Loucy (cell line): ENCODE measurements around the gene MIF4GD.
"Not testable (repeated sequence)": the region's sequence is repeated elsewhere in the genome, so short reads cannot be mapped to it uniquely, and the experiment has no call there.

Experiments used
- H2AFZ ChIP-seq: fragments of 200-600 bp; sonication (generic); 2 replicates; pipeline ENCODE4 v1.6.0; 2016; ENCODE audit warnings: antibody characterized with exemption, mild to moderate bottlenecking, low read length, moderate library complexity
- H3F3A ChIP-seq: fragments of 200-600 bp; 2 replicates; pipeline ENCODE4 v1.6.0; 2016; ENCODE audit warnings: antibody characterized with exemption, low read depth, mild to moderate bottlenecking
- H3K27me3 ChIP-seq: fragments of 200-600 bp; sonication (generic); 2 replicates; pipeline ENCODE4 v1.6.1; 2014; ENCODE audit warnings: low read length, mild to moderate bottlenecking; ENCODE audit not compliant: insufficient read depth, poor library complexity, severe bottlenecking
- H3K36me3 ChIP-seq: fragments of 200-600 bp; sonication (generic); 2 replicates; pipeline ENCODE4 v1.6.1; 2016; ENCODE audit warnings: low read length; ENCODE audit not compliant: insufficient read depth
- H3K4me1 ChIP-seq: fragments of 200-600 bp; sonication (generic); 2 replicates; pipeline ENCODE4 v1.5.1; 2014; ENCODE audit warnings: low read length, mild to moderate bottlenecking; ENCODE audit not compliant: insufficient read depth, poor library complexity, severe bottlenecking
- H3K4me2 ChIP-seq: fragments of 200-600 bp; sonication (generic); 2 replicates; pipeline ENCODE4 v1.6.0; 2014; ENCODE audit warnings: antibody characterized with exemption, low read length, low read depth, mild to moderate bottlenecking; ENCODE audit not compliant: poor library complexity, severe bottlenecking
- H3K4me3 ChIP-seq: fragments of 200-600 bp; sonication (generic); 2 replicates; pipeline ENCODE4 v1.5.1; 2014; ENCODE audit warnings: low read length, mild to moderate bottlenecking, mixed read lengths; ENCODE audit not compliant: poor library complexity, severe bottlenecking
- H3K79me2 ChIP-seq: fragments of 200-600 bp; sonication (generic); 2 replicates; pipeline ENCODE4 v1.6.1; 2014; ENCODE audit warnings: low read length; ENCODE audit not compliant: insufficient read depth
- H3K9ac ChIP-seq: fragments of 200-600 bp; sonication (generic); 2 replicates; pipeline ENCODE4 v1.6.0; 2014; ENCODE audit warnings: mild to moderate bottlenecking, low read depth, low read length, moderate library complexity; ENCODE audit not compliant: poor library complexity, severe bottlenecking
- H3K9me2 ChIP-seq: fragments of 200-600 bp; sonication (generic); replicated peaks from 2 replicates; pipeline ENCODE4 v1.6.1; 2016; ENCODE audit warnings: low read depth, low read length, mixed read lengths
- H3K9me3 ChIP-seq: fragments of 200-600 bp; sonication (generic); 2 replicates; pipeline ENCODE4 v1.6.1; 2014; ENCODE audit warnings: mild to moderate bottlenecking, antibody characterized with exemption, low read length, low read depth; ENCODE audit not compliant: insufficient read depth
- H4K20me1 ChIP-seq: fragments of 200-600 bp; sonication (generic); 2 replicates; pipeline ENCODE4 v1.6.0; 2014; ENCODE audit warnings: antibody characterized with exemption, low read length, mild to moderate bottlenecking; ENCODE audit not compliant: insufficient read depth, poor library complexity, severe bottlenecking
- CTCF ChIP-seq: fragments of 200-600 bp; sonication (generic); conservative IDR thresholded peaks from 2 replicates; pipeline ENCODE4 v1.5.1; 2014; ENCODE audit warnings: mild to moderate bottlenecking, antibody characterized with exemption, low read length
- EZH2phosphoT487 ChIP-seq: fragments of 200-600 bp; IDR thresholded peaks from 2 replicates; pipeline ENCODE4 v1.6.1; 2018; ENCODE audit warnings: antibody characterized with exemption, mild to moderate bottlenecking, moderate library complexity, borderline replicate concordance

Gene MIF4GD

DNA sequence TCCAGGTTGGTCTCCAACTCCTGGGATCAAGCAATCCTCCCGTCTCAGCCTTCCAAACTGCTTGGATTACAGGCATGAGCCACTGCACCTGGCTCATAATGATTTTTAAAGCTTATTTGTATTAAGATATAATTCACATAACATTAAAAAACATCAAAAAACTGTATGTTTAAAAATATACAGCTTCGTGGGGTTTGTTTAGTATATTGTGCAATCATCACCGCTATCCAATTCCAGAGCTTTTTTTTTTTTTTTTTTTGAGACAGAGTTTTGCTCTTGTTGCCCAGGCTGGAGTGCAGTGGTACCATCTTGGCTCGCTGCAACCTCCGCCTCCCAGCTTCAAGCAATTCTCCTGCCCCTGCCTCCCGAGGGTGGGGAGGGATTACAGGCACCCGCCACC lies 29.2 kb upstream of the MIF4GD start:
- H3K4me3 ChIP-seq: no peak overlapping the region
- no peaks in the 10 kb centered on the region for H3K36me3 ChIP-seq
- H2AFZ ChIP-seq: no peak overlapping the region
- H3K27me3 ChIP-seq: no peaks in the 10 kb centered on the region
- no peaks in the 10 kb centered on the region for H3K9me2 ChIP-seq
- H3K9me3 ChIP-seq: no peaks in the 10 kb centered on the region
- H3K79me2 ChIP-seq: no peaks in the 10 kb centered on the region
- H3K9ac ChIP-seq: no peak overlapping the region
- TF ChIP-seq CTCF (no peak), EZH2phosphoT487 (no peak)
- no peaks in the 10 kb centered on the region for H3F3A ChIP-seq
- H3K4me2 ChIP-seq: no peak overlapping the region
- H4K20me1 ChIP-seq: no peaks in the 10 kb centered on the region
- H3K4me1 ChIP-seq: no peaks in the 10 kb centered on the region

DNA sequence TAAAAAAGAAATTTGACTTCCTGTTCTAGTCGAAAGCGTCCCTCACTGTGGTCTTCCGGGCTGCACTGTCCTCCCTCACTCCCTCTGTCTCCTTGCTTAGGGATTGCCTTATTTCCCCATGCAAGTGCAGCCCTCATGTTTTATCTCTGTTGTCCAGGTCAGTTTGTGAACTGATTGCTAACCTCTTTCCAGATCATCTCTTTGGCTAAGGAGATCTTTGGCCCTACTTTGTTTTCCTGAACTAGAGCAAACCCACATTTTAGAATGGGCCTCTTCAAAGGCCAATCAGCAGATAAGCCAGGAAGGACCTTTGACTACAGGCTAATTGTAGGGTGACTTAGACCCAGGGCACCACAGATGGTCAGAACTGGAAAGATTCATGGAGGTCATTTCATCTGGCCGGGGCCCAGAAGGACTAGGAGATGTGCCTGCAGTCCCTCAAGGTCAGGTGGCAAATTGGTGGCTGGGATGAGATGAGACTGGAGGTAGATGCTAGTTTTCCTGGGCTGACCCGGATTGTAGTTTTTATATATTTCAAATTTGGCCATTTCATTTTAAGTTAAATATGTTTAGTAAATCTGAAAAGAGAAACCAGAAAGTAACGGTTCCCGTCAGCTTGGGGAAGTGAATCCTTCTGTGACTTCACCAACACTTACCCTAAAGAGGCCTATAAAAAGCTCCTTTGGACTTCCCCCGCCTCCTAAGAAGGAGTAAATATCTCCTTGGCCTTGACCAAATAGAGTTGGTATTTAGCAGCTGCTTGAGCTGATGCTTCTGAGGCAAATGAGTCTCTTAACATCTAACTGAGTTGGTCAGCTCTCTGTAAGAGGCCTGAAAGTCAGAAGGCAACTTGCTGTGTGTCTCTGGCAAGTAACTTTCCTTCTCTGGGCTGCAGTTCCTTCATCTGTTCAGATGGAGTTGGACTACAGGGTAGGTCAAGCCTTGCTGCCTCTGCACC lies 24.4 kb upstream of the MIF4GD start:
- Histone ChIP-seq H3K27me3 (no peaks in the 10 kb centered on the region), H3K9ac (no peak overlapping the region), H3K36me3 (no peaks in the 10 kb centered on the region), H3K4me2 (no peak overlapping the region), H3K4me3 (no peak overlapping the region), H3K4me1 (no peaks in the 10 kb centered on the region), H3F3A (no peaks in the 10 kb centered on the region), H2AFZ (no peak overlapping the region), H3K9me2 (no peaks in the 10 kb centered on the region), H3K9me3 (no peaks in the 10 kb centered on the region), H3K79me2 (no peaks in the 10 kb centered on the region), H4K20me1 (no peaks in the 10 kb centered on the region)
- TF ChIP-seq CTCF (no peak), EZH2phosphoT487 (no peak)

DNA sequence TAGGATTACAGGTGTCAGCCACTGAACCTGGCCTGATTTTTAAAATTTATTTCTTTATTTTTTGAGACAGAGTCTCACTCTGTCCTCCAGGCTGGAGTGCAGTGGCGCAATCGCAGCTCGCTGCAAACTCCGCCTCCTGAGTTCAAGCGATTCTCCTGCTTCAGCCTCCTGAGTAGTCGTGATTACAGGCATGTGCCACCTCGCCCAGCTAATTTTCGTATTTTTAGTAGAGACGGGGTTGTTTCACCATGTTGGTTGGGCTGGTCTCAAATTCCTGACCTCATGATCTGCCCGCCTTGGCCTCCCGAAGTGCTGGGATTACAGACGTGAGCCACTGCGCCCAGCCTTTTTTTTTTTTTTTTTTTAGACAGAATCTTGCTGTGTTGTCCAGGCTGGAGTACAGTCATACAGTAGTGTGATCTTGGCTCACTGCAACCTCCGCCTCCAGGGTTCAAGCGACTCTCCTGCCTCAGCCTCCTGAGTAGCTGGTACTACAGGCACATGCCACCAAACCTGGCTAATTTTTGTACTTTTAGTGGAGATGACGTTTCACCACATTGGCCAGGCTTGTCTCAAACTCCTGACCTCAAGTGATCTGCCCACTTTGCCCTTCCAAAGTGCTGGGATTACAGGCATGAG lies 21.9 kb upstream of the MIF4GD start:
- H3K9me3 ChIP-seq, H3K27me3 ChIP-seq, H3K4me2 ChIP-seq, H2AFZ ChIP-seq, H4K20me1 ChIP-seq, H3F3A ChIP-seq, H3K4me1 ChIP-seq, H3K9ac ChIP-seq, H3K79me2 ChIP-seq, H3K9me2 ChIP-seq, H3K36me3 ChIP-seq, H3K4me3 ChIP-seq: not testable (repeated sequence)
